Hepatic stellate cell (primary cell): ENCODE results near the gene NDEL1.
"Not testable (repeated sequence)": the region's sequence is repeated elsewhere in the genome, so short reads cannot be mapped to it uniquely, and the experiment has no call there.

Experiments
- DNase-seq: peaks from one replicate; pipeline ENCODE4 v3.0.0; 2011; ENCODE audit warnings: low spot score

Gene NDEL1

GRCh38 chr17:8435245-8436168, at the start of gene NDEL1:
Gene NDEL1, plus strand, starts transcription at chr17:8435884. Its CDS starts 8,388 bp downstream, at chr17:8444272.
- DNase-seq = peak; percentile 99

- no peak for DNase-seq
Measured at GRCh38 chr17:8386841-8387240, 48.8 kb upstream of the NDEL1 start.

- no peak for DNase-seq
Measured at GRCh38 chr17:8387914-8388651, 47.6 kb upstream of the NDEL1 start.

GRCh38 chr17:8391711-8392110, 44.0 kb upstream of the NDEL1 start:
- no peak for DNase-seq

GRCh38 chr17:8392274-8392673, 43.4 kb upstream of the NDEL1 start:
- no peak for DNase-seq

- no peak for DNase-seq
Measured at GRCh38 chr17:8392674-8393469, 42.8 kb upstream of the NDEL1 start.

GRCh38 chr17:8393470-8394231, 42.0 kb upstream of the NDEL1 start:
- DNase-seq = no peak

GRCh38 chr17:8394497-8394896, 41.2 kb upstream of the NDEL1 start:
- DNase-seq = not testable (repeated sequence)

GRCh38 chr17:8397636-8398035, 38.0 kb upstream of the NDEL1 start, which contains the start of gene RNF222:
Gene RNF222, minus strand, starts transcription at chr17:8397827. Its CDS starts 4,366 bp downstream, at chr17:8393461.
- DNase-seq = no peak

GRCh38 chr17:8398980-8399379, 36.7 kb upstream of the NDEL1 start:
- no peak for DNase-seq

GRCh38 chr17:8401107-8401506, 34.6 kb upstream of the NDEL1 start:
- DNase-seq = no peak

GRCh38 chr17:8402921-8403536, 32.7 kb upstream of the NDEL1 start:
- DNase-seq = no peak

GRCh38 chr17:8405499-8406016, 30.1 kb upstream of the NDEL1 start:
- DNase-seq = no peak

GRCh38 chr17:8406174-8406573, 29.5 kb upstream of the NDEL1 start:
- no peak for DNase-seq

GRCh38 chr17:8408371-8408770, 27.3 kb upstream of the NDEL1 start:
- no peak for DNase-seq

- peak; percentile 78 for DNase-seq
Measured at GRCh38 chr17:8409966-8410882, 25.5 kb upstream of the NDEL1 start.

GRCh38 chr17:8410883-8411238, 24.8 kb upstream of the NDEL1 start:
- DNase-seq = no peak

- DNase-seq = no peak
Measured at GRCh38 chr17:8412089-8412488, 23.6 kb upstream of the NDEL1 start.

- DNase-seq = no peak
Measured at GRCh38 chr17:8413328-8413727, 22.4 kb upstream of the NDEL1 start.

GRCh38 chr17:8413938-8414337, 21.7 kb upstream of the NDEL1 start:
- no peak for DNase-seq
